ENCODE data around the gene CTXN2. TPM values are rescaled to one million over a fixed set of nuclear protein-coding genes. Genes with fewer than 3 reads are reported as not detected.

The CTXN2 gene
- total RNA-seq, 1 donor from 2014 or later, result not detected

DNA sequence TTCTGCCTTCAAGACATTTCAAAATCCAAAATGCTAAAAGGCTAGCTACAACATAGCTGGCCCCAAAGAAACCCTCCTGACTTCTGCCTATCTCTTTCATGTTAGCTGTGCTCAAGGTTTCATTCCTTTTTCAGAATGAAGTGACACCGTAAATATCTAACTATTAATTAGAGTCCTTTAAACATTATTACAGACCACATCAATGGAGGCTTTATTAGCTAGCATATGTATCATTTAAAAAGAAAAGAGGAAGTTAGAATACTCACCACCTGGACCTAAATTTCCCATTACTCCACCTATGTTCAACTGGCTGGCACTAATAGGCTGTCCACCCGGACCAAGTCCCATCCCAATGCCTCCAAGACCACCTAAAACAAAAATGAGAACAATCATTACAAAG lies 37.9 kb upstream of the CTXN2 start:
- Histone ChIP-seq H3K27me3 (ENCODE audit: control insufficient read depth, insufficient read depth, low read length) (no peaks in the 10 kb centered on the region), H3K4me3 (ENCODE audit: low read depth, low read length) (no peak overlapping the region), H3K36me3 (ENCODE audit: control insufficient read depth, insufficient read depth, low read length) (no peaks in the 10 kb centered on the region)
- DNase-seq (ENCODE audit: low read depth), result no peak
- TF ChIP-seq, protein P1, sequence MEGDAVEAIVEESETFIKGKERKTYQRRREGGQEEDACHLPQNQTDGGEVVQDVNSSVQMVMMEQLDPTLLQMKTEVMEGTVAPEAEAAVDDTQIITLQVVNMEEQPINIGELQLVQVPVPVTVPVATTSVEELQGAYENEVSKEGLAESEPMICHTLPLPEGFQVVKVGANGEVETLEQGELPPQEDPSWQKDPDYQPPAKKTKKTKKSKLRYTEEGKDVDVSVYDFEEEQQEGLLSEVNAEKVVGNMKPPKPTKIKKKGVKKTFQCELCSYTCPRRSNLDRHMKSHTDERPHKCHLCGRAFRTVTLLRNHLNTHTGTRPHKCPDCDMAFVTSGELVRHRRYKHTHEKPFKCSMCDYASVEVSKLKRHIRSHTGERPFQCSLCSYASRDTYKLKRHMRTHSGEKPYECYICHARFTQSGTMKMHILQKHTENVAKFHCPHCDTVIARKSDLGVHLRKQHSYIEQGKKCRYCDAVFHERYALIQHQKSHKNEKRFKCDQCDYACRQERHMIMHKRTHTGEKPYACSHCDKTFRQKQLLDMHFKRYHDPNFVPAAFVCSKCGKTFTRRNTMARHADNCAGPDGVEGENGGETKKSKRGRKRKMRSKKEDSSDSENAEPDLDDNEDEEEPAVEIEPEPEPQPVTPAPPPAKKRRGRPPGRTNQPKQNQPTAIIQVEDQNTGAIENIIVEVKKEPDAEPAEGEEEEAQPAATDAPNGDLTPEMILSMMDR (IDR thresholded peaks at IDR 0.05; ENCODE audit: insufficient read depth, low read length, poor library complexity, severe bottlenecking), result no peak

DNA sequence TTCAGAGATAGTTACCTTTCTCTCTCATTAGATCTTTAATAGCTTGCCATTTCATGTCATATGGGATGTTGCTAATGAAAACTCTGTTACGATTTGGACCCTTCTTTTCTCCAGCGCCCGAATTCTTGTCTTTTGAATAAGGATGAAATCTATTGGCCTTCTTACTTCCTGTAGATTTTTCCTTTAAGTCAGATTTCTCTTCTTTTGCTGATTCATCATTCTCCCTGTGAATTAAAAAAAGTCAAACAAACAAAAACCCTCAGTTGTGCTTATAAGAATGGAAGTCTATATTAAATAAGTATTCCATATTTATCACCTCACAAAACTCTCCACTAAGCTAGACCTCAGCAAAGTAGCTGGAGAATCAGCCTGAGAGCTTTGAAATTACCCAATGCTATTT lies 22.8 kb upstream of the CTXN2 start:
- TF ChIP-seq, protein P1 (IDR thresholded peaks at IDR 0.05; ENCODE audit: insufficient read depth, low read length, poor library complexity, severe bottlenecking), result no peak
- DNase-seq (ENCODE audit: low read depth), result no peak

DNA sequence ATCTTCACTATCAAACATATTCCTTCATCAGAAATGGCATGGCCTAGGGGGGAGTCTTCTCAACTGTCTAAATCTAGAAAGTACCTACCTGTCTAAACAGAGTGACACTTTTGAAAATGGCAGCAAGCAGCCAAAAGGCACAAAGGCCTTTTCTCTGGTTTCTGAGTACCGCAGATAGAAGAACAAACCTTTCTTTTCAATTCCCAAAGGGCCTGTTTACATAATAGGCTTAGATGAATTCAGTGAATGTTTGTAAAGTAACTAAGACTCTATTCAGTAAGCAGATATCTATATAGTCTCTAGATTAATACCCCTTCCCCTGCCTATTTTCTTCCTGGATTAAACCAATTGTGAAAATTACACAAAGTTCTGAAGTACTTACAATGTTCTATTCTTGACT lies 20.5 kb upstream of the CTXN2 start:
- Histone ChIP-seq H3K27me3 (ENCODE audit: control insufficient read depth, insufficient read depth, low read length) (no peaks in the 10 kb centered on the region), H3K4me3 (ENCODE audit: low read depth, low read length) (no peak overlapping the region), H3K36me3 (ENCODE audit: control insufficient read depth, insufficient read depth, low read length) (no peaks in the 10 kb centered on the region)
- no peak for DNase-seq (ENCODE audit: low read depth)
- TF ChIP-seq, protein P1 (IDR thresholded peaks at IDR 0.05; ENCODE audit: insufficient read depth, low read length, poor library complexity, severe bottlenecking), result no peak

More for the DNA sequence above, 22.8 kb upstream of the CTXN2 start:
- Histone ChIP-seq H3K27me3 (ENCODE audit: control insufficient read depth, insufficient read depth, low read length) (no peaks in the 10 kb centered on the region), H3K4me3 (ENCODE audit: low read depth, low read length) (no peak overlapping the region), H3K36me3 (ENCODE audit: control insufficient read depth, insufficient read depth, low read length) (no peaks in the 10 kb centered on the region)

DNA sequence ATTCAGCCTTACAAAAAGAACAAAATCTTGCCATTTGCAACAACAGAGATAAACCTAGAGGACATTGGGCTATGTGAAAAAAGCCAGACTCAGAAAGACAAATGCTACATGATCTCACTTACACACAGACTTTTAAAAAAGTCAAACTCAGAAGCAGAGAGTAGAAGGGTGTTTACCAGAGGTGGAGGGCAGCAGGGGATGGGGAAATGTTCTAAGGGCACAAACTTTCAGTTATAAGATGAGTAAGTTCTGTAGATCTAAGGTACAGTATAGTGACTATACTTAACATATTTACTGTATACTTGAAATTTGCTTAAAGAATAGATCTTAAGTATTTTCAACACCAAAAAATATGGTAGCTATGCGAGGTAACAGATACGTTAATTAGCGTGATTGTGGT lies 16.3 kb upstream of the CTXN2 start:
- TF ChIP-seq, protein P1 (IDR thresholded peaks at IDR 0.05; ENCODE audit: insufficient read depth, low read length, poor library complexity, severe bottlenecking), result no peak

DNA sequence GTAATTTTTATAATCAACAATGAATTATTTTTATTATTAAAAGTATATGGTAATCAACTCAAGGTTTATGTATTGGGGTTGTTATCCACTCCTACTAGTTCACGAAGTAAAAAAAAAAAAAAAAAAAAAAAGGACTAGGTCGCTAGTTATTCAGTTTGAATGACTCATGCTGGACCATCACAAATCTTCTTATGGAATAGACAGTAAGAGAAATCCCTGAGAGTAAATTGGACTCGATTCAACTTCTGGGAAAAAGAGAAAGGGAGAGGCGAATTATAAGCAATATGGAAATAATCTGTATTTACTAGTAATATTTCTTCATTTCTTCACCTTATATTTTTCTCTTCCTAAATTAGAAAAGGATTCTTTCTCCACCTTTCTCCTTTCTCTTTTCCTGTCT lies 15.4 kb upstream of the CTXN2 start:
- Histone ChIP-seq H3K4me3 (ENCODE audit: low read depth, low read length) (no peak overlapping the region), H3K27me3 (ENCODE audit: control insufficient read depth, insufficient read depth, low read length) (no peaks in the 10 kb centered on the region), H3K36me3 (ENCODE audit: control insufficient read depth, insufficient read depth, low read length) (no peaks in the 10 kb centered on the region)
- no peak for DNase-seq (ENCODE audit: low read depth)
- TF ChIP-seq, protein P1 (IDR thresholded peaks at IDR 0.05; ENCODE audit: insufficient read depth, low read length, poor library complexity, severe bottlenecking), result no peak

More for the DNA sequence above, 16.3 kb upstream of the CTXN2 start:
- no peak for DNase-seq (ENCODE audit: low read depth)
- Histone ChIP-seq H3K27me3 (ENCODE audit: control insufficient read depth, insufficient read depth, low read length) (no peaks in the 10 kb centered on the region), H3K36me3 (ENCODE audit: control insufficient read depth, insufficient read depth, low read length) (no peaks in the 10 kb centered on the region), H3K4me3 (ENCODE audit: low read depth, low read length) (no peak overlapping the region)

DNA sequence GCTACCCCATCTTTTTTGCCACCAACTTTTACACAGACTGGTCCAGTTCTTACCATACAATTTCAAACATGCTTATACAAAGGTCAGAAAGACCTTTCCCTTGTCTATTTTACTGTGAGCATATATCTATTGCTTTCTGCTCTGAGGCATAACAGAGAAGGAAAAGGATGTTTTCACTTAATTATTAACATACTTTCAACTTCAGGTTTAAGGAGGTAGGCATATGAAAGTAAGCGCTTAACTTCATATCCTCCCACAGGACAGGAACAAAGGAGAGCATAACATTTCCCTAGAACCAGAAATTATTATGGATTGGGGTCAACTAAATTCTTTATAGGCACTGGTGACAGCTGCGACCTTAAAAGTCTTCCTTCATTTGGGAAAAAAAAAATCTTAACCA lies 14.5 kb upstream of the CTXN2 start:
- DNase-seq (ENCODE audit: low read depth), result no peak
- no peaks in the 10 kb centered on the region for H3K27me3 ChIP-seq (ENCODE audit: control insufficient read depth, insufficient read depth, low read length)
- peak overlapping the region; percentile 94 for H3K4me3 ChIP-seq (ENCODE audit: low read depth, low read length)
- TF ChIP-seq, protein P1 (IDR thresholded peaks at IDR 0.05; ENCODE audit: insufficient read depth, low read length, poor library complexity, severe bottlenecking), result no peak
- no peaks in the 10 kb centered on the region for H3K36me3 ChIP-seq (ENCODE audit: control insufficient read depth, insufficient read depth, low read length)

All from kidney epithelial cell (primary cell).